MM.1S (cell line): ENCODE results near the gene FAR2.
A peak's percentile ranks its signal among the peaks of the same experiment; 100 is the strongest.

Experiments
- DNase-seq: peaks from one replicate; pipeline ENCODE4 v3.0.0-alpha.2; 2015
- H2AFZ ChIP-seq: fragments of 300-600 bp; sonication (generic); 2 replicates; pipeline ENCODE4 v1.6.0; 2016; ENCODE audit warnings: antibody characterized with exemption, low read length
- H3F3A ChIP-seq: fragments of 300-600 bp; sonication (generic); 2 replicates; pipeline ENCODE4 v1.6.1; 2016; ENCODE audit warnings: mild to moderate bottlenecking, antibody characterized with exemption, low read length, moderate library complexity, mixed read lengths; ENCODE audit not compliant: insufficient read depth
- H3K27ac ChIP-seq: fragments of 300-600 bp; sonication (generic); 2 replicates; pipeline ENCODE4 v1.5.1; 2016; ENCODE audit warnings: mild to moderate bottlenecking, low read length
- H3K27me3 ChIP-seq: fragments of 300-600 bp; sonication (generic); replicated peaks from 2 replicates; pipeline ENCODE4 v1.6.0; 2016; ENCODE audit warnings: low read length; ENCODE audit not compliant: insufficient read depth
- H3K36me3 ChIP-seq: fragments of 300-600 bp; sonication (generic); replicated peaks from 2 replicates; pipeline ENCODE4 v1.6.1; 2016; ENCODE audit warnings: mild to moderate bottlenecking, low read length, mixed read lengths; ENCODE audit not compliant: insufficient read depth
- H3K4me1 ChIP-seq: fragments of 300-600 bp; sonication (generic); 2 replicates; pipeline ENCODE4 v1.6.1; 2016; ENCODE audit warnings: low read length, mixed read lengths
- H3K4me2 ChIP-seq: fragments of 300-600 bp; sonication (generic); 2 replicates; pipeline ENCODE4 v1.6.0; 2016; ENCODE audit warnings: low read depth, low read length
- H3K4me3 ChIP-seq: fragments of 300-600 bp; sonication (generic); 2 replicates; pipeline ENCODE4 v1.5.1; 2016; ENCODE audit warnings: low read length, mixed read lengths
- H3K79me2 ChIP-seq: fragments of 300-600 bp; sonication (generic); 2 replicates; pipeline ENCODE4 v1.6.1; 2016; ENCODE audit warnings: mixed run types, low read length, mixed read lengths
- H3K9ac ChIP-seq: fragments of 300-600 bp; sonication (generic); 2 replicates; pipeline ENCODE4 v1.6.1; 2016; ENCODE audit warnings: low read length, mixed read lengths
- H3K9me2 ChIP-seq: fragments of 300-600 bp; sonication (generic); replicated peaks from 2 replicates; pipeline ENCODE4 v1.6.1; 2016; ENCODE audit warnings: mild to moderate bottlenecking, low read length, mixed read lengths; ENCODE audit not compliant: insufficient read depth
- H3K9me3 ChIP-seq: fragments of 300-600 bp; sonication (generic); replicated peaks from 2 replicates; pipeline ENCODE4 v1.6.1; 2016; ENCODE audit warnings: mild to moderate bottlenecking, low read length, mixed read lengths; ENCODE audit not compliant: insufficient read depth
- H4K20me1 ChIP-seq: fragments of 300-600 bp; sonication (generic); 2 replicates; pipeline ENCODE4 v1.6.1; 2016; ENCODE audit warnings: mild to moderate bottlenecking, low read length, moderate library complexity, mixed read lengths; ENCODE audit not compliant: insufficient read depth
- EZH2 ChIP-seq: fragments of 300-600 bp; sonication (generic); optimal IDR thresholded peaks from 2 replicates; pipeline ENCODE3; 2017; ENCODE audit warnings: low read depth, mild to moderate bottlenecking, antibody characterized with exemption, low read length, mixed read lengths
- EZH2phosphoT487 ChIP-seq: fragments of 300-600 bp; sonication (generic); IDR thresholded peaks from 2 replicates; pipeline ENCODE4 v1.6.1; 2018; ENCODE audit warnings: antibody characterized with exemption, low read length
- TF ChIP-seq, protein P1 (sequence below): fragments of 300-600 bp; sonication (generic); IDR thresholded peaks from 2 replicates; pipeline ENCODE4 v1.5.1; 2016; ENCODE audit warnings: antibody characterized with exemption, low read length, mixed read lengths

FAR2 gene

GRCh38 chr12:29306266-29306665 is 157.2 kb downstream of the FAR2 start:
- DNase-seq, result no peak
- Histone ChIP-seq H3K9ac (no peak overlapping the region), H3K4me3 (no peak overlapping the region), H3K79me2 (no peaks in the 10 kb centered on the region), H3K27me3 (no peaks in the 10 kb centered on the region), H4K20me1 (no peaks in the 10 kb centered on the region), H3K4me1 (no peaks in the 10 kb centered on the region), H3K9me3 (no peaks in the 10 kb centered on the region), H3K27ac (no peak overlapping the region), H3K36me3 (no peaks in the 10 kb centered on the region), H2AFZ (no peak overlapping the region), H3K9me2 (no peaks in the 10 kb centered on the region), H3K4me2 (no peak overlapping the region), H3F3A (no peaks in the 10 kb centered on the region)
- TF ChIP-seq EZH2phosphoT487, result no peak
- TF ChIP-seq, protein P1, sequence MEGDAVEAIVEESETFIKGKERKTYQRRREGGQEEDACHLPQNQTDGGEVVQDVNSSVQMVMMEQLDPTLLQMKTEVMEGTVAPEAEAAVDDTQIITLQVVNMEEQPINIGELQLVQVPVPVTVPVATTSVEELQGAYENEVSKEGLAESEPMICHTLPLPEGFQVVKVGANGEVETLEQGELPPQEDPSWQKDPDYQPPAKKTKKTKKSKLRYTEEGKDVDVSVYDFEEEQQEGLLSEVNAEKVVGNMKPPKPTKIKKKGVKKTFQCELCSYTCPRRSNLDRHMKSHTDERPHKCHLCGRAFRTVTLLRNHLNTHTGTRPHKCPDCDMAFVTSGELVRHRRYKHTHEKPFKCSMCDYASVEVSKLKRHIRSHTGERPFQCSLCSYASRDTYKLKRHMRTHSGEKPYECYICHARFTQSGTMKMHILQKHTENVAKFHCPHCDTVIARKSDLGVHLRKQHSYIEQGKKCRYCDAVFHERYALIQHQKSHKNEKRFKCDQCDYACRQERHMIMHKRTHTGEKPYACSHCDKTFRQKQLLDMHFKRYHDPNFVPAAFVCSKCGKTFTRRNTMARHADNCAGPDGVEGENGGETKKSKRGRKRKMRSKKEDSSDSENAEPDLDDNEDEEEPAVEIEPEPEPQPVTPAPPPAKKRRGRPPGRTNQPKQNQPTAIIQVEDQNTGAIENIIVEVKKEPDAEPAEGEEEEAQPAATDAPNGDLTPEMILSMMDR, result no peak
- no peak for TF ChIP-seq EZH2

DNA sequence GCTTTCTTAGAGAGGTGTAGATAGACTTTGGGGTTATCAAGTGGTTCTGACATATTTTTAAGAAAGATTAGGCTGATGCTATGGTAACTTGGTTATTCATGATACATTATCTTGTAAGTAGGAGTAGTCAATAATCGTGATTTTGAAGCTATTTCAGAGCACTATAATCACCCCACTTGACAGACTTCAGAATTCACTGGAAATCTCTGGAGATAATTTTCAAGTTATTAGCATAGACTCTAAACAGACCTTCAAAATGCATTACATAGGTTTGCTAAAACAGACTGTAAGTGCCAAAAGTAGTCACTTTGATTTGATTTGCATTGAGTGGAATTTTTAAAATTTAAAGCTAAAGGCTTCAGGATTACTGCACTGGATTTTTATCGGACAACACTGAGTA is 157.6 kb downstream of the FAR2 start:
- H3K4me2 ChIP-seq, result no peak overlapping the region
- H3K27ac ChIP-seq, result no peak overlapping the region
- H3K4me3 ChIP-seq, result no peak overlapping the region
- no peaks in the 10 kb centered on the region for H3K27me3 ChIP-seq
- no peaks in the 10 kb centered on the region for H3K9me3 ChIP-seq
- H3K9me2 ChIP-seq, result no peaks in the 10 kb centered on the region
- no peaks in the 10 kb centered on the region for H3K36me3 ChIP-seq
- H3F3A ChIP-seq, result no peaks in the 10 kb centered on the region
- no peaks in the 10 kb centered on the region for H3K4me1 ChIP-seq
- H3K9ac ChIP-seq, result no peak overlapping the region
- TF ChIP-seq, protein P1, result no peak
- TF ChIP-seq EZH2phosphoT487 (no peak), EZH2 (no peak)
- no peaks in the 10 kb centered on the region for H4K20me1 ChIP-seq
- H3K79me2 ChIP-seq, result no peaks in the 10 kb centered on the region
- DNase-seq, result no peak
- no peak overlapping the region for H2AFZ ChIP-seq

DNA sequence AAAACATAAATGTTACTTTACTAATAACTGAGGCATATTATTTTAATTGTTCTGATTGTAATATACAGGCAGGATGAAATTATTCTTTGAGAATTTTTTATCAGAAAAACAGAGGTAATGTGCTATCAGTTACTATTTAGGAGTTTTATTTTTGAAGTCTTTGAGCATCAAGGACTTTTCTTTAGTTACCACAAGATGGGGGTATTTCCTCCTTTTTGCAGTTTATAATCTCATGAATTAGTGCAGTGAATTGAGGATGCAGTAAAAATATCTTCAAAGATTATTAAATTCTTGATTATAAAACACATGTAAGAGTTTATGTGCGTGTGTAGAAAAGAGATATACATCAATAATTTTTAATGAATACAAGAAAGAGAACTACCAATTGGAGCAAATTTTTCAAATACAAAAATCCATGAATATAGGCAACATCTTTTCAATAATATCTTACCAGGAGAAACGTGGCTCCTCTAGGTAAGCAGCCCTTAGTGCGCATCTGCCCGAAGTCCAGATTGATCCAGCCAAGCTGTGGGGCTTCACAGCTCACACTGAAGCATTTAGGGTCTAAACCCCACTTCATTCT is 160.3 kb downstream of the FAR2 start:
- H3K27me3 ChIP-seq, result no peaks in the 10 kb centered on the region
- H3K9ac ChIP-seq, result no peak overlapping the region
- H3K27ac ChIP-seq, result no peak overlapping the region
- DNase-seq, result no peak
- TF ChIP-seq, protein P1, result peak; percentile 37
- no peak for TF ChIP-seq EZH2phosphoT487
- H4K20me1 ChIP-seq, result no peaks in the 10 kb centered on the region
- no peaks in the 10 kb centered on the region for H3K9me3 ChIP-seq
- no peak overlapping the region for H3K4me3 ChIP-seq
- no peaks in the 10 kb centered on the region for H3F3A ChIP-seq
- H3K4me2 ChIP-seq, result no peak overlapping the region
- no peaks in the 10 kb centered on the region for H3K4me1 ChIP-seq
- H3K79me2 ChIP-seq, result no peaks in the 10 kb centered on the region
- H3K36me3 ChIP-seq, result no peaks in the 10 kb centered on the region
- no peaks in the 10 kb centered on the region for H3K9me2 ChIP-seq
- H2AFZ ChIP-seq, result no peak overlapping the region
